Neuronal stem cell (in vitro differentiated cells): ENCODE results near the gene XYLT1.

ENCODE experiments used
- DNase-seq: peaks from one replicate; pipeline ENCODE4 v3.0.0-alpha.2; 2013; ENCODE audit warnings: low spot score
- H2AFZ ChIP-seq: one replicate; pipeline ENCODE4 v1.6.1; 2013; ENCODE audit warnings: mild to moderate bottlenecking, low read length, inconsistent platforms
- H2AK5ac ChIP-seq: 2 replicates; pipeline ENCODE4 v1.6.1; 2013; ENCODE audit warnings: low read depth, mild to moderate bottlenecking, inconsistent platforms, low read length, moderate library complexity, mixed read lengths
- H2BK120ac ChIP-seq: 2 replicates; pipeline ENCODE4 v1.6.1; 2013; ENCODE audit warnings: low read depth, mild to moderate bottlenecking, inconsistent platforms, low read length, moderate library complexity, mixed read lengths
- H2BK12ac ChIP-seq: one replicate; pipeline ENCODE4 v1.6.1; 2013; ENCODE audit warnings: low read length, inconsistent platforms
- H2BK15ac ChIP-seq: 2 replicates; pipeline ENCODE4 v1.6.1; 2013; ENCODE audit warnings: mild to moderate bottlenecking, low read length, inconsistent platforms, mixed read lengths
- H2BK5ac ChIP-seq: one replicate; pipeline ENCODE4 v1.6.1; 2013; ENCODE audit warnings: inconsistent platforms, mild to moderate bottlenecking, low read length, moderate library complexity
- H3K14ac ChIP-seq: one replicate; pipeline ENCODE4 v1.6.1; 2013; ENCODE audit warnings: low read length, inconsistent platforms
- H3K18ac ChIP-seq: 2 replicates; pipeline ENCODE4 v1.6.1; 2013; ENCODE audit warnings: low read length, inconsistent platforms
- H3K23ac ChIP-seq: 2 replicates; pipeline ENCODE4 v1.6.1; 2013; ENCODE audit warnings: low read depth, mild to moderate bottlenecking, mixed read lengths, low read length, inconsistent platforms; ENCODE audit not compliant: poor library complexity
- H3K27ac ChIP-seq: replicated peaks from 3 replicates; pipeline ENCODE4 v1.5.1; 2013; ENCODE audit warnings: low read length, inconsistent platforms
- H3K27me3 ChIP-seq, 3 experiments: 2 replicates each; pipeline ENCODE4 v1.6.1; 2013; ENCODE audit warnings: low read length in 3 of 3, mild to moderate bottlenecking in 2 of 3, inconsistent platforms in 1 of 3, low read depth in 1 of 3, mixed read lengths in 1 of 3, moderate library complexity in 1 of 3; ENCODE audit not compliant: control insufficient read depth in 3 of 3, insufficient read depth in 3 of 3
- H3K36me3 ChIP-seq, 2 donors: replicated peaks in 1 of 2; 2 replicates each; pipeline ENCODE4 v1.6.1; 2013; ENCODE audit warnings: low read length in 2 of 2; ENCODE audit not compliant: control insufficient read depth in 2 of 2, insufficient read depth in 2 of 2
- H3K4ac ChIP-seq: 2 replicates; pipeline ENCODE4 v1.6.1; 2013; ENCODE audit warnings: inconsistent platforms, mild to moderate bottlenecking, low read length, moderate library complexity
- H3K4me1 ChIP-seq, 2 donors: 1 replicate in 1 of 2; 2 replicates in 1 of 2; pipeline ENCODE4 v1.6.1; 2013; ENCODE audit warnings: low read length in 2 of 2, low read depth in 1 of 2; ENCODE audit not compliant: control insufficient read depth in 2 of 2, insufficient read depth in 1 of 2
- H3K4me2 ChIP-seq: one replicate; pipeline ENCODE4 v1.6.1; 2013; ENCODE audit warnings: mild to moderate bottlenecking, low read length, inconsistent platforms; ENCODE audit not compliant: insufficient read depth, poor library complexity, severe bottlenecking
- H3K4me3 ChIP-seq, 2 donors: 2 replicates each; pipeline ENCODE4 v1.5.1; 2013; ENCODE audit warnings: low read length in 2 of 2, mild to moderate bottlenecking in 2 of 2, inconsistent platforms in 1 of 2, moderate library complexity in 1 of 2
- H3K79me1 ChIP-seq: one replicate; pipeline ENCODE4 v1.6.1; 2013; ENCODE audit warnings: low read depth, mild to moderate bottlenecking, inconsistent platforms, low read length, moderate library complexity
- H3K9ac ChIP-seq: one replicate; pipeline ENCODE4 v1.6.1; 2013; ENCODE audit warnings: mild to moderate bottlenecking, low read depth, low read length, inconsistent platforms; ENCODE audit not compliant: poor library complexity
- H3K9me3 ChIP-seq, 2 donors: replicated peaks in 1 of 2; 2 replicates each; pipeline versions ENCODE3 to v1.6.1; 2013; ENCODE audit warnings: low read length in 2 of 2, mild to moderate bottlenecking in 2 of 2, inconsistent platforms in 1 of 2, low read depth in 1 of 2, mixed read lengths in 1 of 2, moderate library complexity in 1 of 2; ENCODE audit not compliant: control insufficient read depth in 2 of 2, insufficient read depth in 1 of 2
- H4K8ac ChIP-seq: one replicate; pipeline ENCODE4 v1.6.1; 2013; ENCODE audit warnings: low read depth, mild to moderate bottlenecking, inconsistent platforms, low read length, moderate library complexity
- H4K91ac ChIP-seq: one replicate; pipeline ENCODE4 v1.6.1; 2013; ENCODE audit warnings: low read length, low read depth, mild to moderate bottlenecking, inconsistent platforms; ENCODE audit not compliant: poor library complexity
- WGBS, 2 donors: extraction: QIAGEN DNeasy Blood & Tissue Kit; methylation state at CpG; one replicate each; pipeline ENCODE4 v1.1.7; 2013; ENCODE audit warnings: missing lambda C conversion rate in 2 of 2, mixed read lengths in 1 of 2; ENCODE audit not compliant: insufficient read length in 2 of 2, insufficient replicate concordance in 1 of 2; ENCODE audit errors: extremely low coverage in 2 of 2; 5-methylcytosine and 5-hydroxymethylcytosine counted together

XYLT1 gene

DNA sequence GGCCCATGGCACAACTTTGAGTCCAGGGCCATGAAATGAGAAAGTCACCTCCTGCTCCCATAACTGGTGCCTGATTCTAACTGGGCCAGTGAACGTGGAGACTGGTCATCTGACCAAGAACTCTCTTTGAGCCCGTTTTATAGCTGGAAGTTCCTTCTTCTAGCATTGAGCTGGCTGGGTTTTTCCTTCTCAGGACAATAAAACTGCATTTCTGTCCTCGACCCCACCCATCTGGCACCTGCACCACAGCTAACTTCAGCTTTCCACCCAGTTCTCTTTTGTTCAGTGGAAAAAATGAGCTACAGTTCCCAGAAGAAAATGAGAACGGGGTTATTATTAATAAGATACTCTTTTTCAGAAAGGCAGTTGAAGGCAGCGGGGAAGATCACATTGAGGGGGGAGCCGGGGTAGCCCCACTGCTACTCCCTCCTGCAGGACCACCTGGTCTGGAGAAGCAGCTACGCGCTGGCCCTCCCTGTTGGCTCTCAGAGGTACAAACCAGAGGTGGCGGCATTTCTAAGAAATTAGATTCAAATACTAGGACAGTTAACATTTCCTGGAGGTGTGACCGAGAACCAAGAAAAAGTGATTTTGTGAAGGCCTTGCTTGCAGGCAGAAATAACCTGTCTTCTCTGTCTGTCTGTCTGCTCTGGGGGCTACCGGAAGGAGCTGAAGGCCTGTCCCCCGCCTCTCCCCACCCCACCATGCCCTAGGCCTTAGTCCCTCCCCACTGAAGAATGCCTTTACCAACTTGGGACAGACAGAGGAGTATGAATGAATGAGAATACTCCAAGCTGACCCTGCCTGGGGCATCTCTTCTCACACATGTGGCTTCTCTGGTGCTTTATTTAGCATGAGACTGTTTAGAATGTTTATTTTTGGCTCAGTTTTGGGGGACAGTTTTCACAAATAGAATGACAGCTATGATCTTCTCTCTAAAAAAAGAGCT, 123.9 kb downstream of the XYLT1 start:
- Histone ChIP-seq H2BK15ac (no peak overlapping the region), H3K36me3 (no peaks in the 10 kb centered on the region), H3K4me1 (no peaks in the 10 kb centered on the region), H3K4me3 (no peak overlapping the region), H4K91ac (no peak overlapping the region), H3K79me1 (no peaks in the 10 kb centered on the region), H3K4ac (no peak overlapping the region), H3K9ac (no peak overlapping the region), H2BK120ac (no peak overlapping the region), H3K27ac (no peak overlapping the region), H2BK12ac (no peak overlapping the region), H2BK5ac (no peak overlapping the region), H4K8ac (no peak overlapping the region), H2AK5ac (no peak overlapping the region), H3K27me3 (no peaks in the 10 kb centered on the region), H3K9me3 (no peaks in the 10 kb centered on the region), H3K4me2 (no peak overlapping the region), H3K23ac (no peak overlapping the region), H3K18ac (peak overlapping the region; percentile 35), H2AFZ (no peak overlapping the region), H3K14ac (no peak overlapping the region)
- no peak for DNase-seq
- no CpG with 5 or more reads among the region's 12 CpGs for WGBS, 2 donors

DNA sequence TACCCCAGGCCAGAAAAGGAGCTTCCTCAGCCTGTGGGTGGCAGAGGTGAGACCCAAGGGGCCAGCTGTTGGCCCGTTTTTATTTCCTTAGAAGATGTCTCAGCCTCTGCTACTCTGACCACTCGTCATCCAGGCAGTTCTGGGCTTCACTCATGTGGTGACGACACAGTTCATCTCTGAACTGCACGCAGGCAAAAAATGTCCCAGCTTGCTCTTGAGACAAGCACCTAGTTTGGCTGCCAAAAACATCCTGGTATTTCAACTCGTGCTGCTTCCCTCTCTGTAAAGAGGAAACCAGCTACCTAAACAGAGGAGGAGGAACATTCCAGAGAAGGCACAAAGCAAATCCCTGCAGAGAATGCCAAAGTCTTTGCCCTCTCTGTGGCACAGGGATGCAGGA, 125.7 kb downstream of the XYLT1 start:
- no peak overlapping the region for H2AK5ac ChIP-seq
- H2BK15ac ChIP-seq = no peak overlapping the region
- DNase-seq = no peak
- no peak overlapping the region for H3K27ac ChIP-seq
- no peak overlapping the region for H4K8ac ChIP-seq
- H2AFZ ChIP-seq = no peak overlapping the region
- H3K4me1 ChIP-seq = no peaks in the 10 kb centered on the region
- no peak overlapping the region for H3K18ac ChIP-seq
- H3K27me3 ChIP-seq = no peaks in the 10 kb centered on the region
- no peak overlapping the region for H3K9ac ChIP-seq
- no peaks in the 10 kb centered on the region for H3K79me1 ChIP-seq
- H3K4ac ChIP-seq = no peak overlapping the region
- peak overlapping the region in 1 of 2 donors; percentile 41 for H3K4me3 ChIP-seq
- H3K9me3 ChIP-seq = no peaks in the 10 kb centered on the region
- no peak overlapping the region for H2BK12ac ChIP-seq
- no peak overlapping the region for H2BK120ac ChIP-seq
- H3K4me2 ChIP-seq = no peak overlapping the region
- H4K91ac ChIP-seq = no peak overlapping the region
- no CpG with 5 or more reads among the region's 5 CpGs for WGBS, 2 donors
- H3K36me3 ChIP-seq = no peaks in the 10 kb centered on the region
- H2BK5ac ChIP-seq = no peak overlapping the region
- H3K14ac ChIP-seq = no peak overlapping the region
- no peak overlapping the region for H3K23ac ChIP-seq

DNA sequence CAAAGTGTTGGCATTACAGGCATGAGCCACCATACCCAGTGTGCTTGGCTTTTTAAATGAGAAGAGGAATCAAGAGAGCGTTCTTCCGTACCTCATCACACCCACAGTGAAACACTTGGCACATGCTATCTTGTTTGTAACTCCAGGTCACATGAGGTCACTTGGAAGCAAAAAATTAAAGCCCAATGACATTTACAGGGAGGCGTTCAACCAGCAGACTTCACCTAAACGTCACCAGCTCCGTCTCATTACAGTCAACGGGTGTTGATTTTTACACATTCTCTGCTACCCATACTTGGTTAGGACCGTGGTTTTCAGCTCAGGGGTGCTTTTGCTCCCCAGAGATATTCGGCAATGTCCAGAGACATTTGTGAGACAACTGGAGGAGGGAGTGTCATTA, 127.0 kb downstream of the XYLT1 start:
- H3K36me3 ChIP-seq = no peaks in the 10 kb centered on the region
- H2BK120ac ChIP-seq = no peak overlapping the region
- no peak overlapping the region for H4K8ac ChIP-seq
- no peak overlapping the region for H3K27ac ChIP-seq
- H3K79me1 ChIP-seq = no peaks in the 10 kb centered on the region
- DNase-seq = no peak
- H3K4me3 ChIP-seq = no peak overlapping the region
- no peak overlapping the region for H3K18ac ChIP-seq
- no peak overlapping the region for H2AK5ac ChIP-seq
- H3K27me3 ChIP-seq = no peaks in the 10 kb centered on the region
- no peaks in the 10 kb centered on the region for H3K4me1 ChIP-seq
- no peak overlapping the region for H3K4ac ChIP-seq
- H3K9me3 ChIP-seq = no peaks in the 10 kb centered on the region
- no peak overlapping the region for H4K91ac ChIP-seq
- no peak overlapping the region for H3K4me2 ChIP-seq
- no peak overlapping the region for H3K9ac ChIP-seq
- H3K14ac ChIP-seq = no peak overlapping the region
- H3K23ac ChIP-seq = no peak overlapping the region
- H2BK15ac ChIP-seq = no peak overlapping the region
- H2BK5ac ChIP-seq = no peak overlapping the region
- H2BK12ac ChIP-seq = no peak overlapping the region
- H2AFZ ChIP-seq = no peak overlapping the region
- WGBS, 2 donors = no CpG with 5 or more reads among the region's 8 CpGs

DNA sequence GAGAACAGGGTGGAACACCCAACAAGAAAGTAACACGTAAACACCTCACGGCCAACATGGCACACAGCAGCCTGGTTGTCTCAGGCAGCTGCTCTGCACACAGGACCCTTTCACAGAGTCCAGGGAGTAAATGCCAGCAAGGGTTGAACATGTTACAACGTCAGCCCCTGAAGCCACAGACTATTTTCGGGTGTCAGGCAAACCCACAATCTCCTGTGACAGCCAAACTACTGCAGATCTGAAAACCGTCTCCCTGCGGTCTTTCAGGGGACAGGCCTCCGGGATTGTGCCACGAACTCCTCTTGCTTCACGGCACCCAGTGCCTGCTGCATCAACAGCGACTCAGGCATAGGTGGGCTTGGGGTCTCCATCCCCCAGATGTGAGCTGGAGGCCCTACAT, 127.7 kb downstream of the XYLT1 start:
- H2BK5ac ChIP-seq = no peak overlapping the region
- no peak overlapping the region for H3K14ac ChIP-seq
- no peak overlapping the region for H4K91ac ChIP-seq
- H3K36me3 ChIP-seq = no peaks in the 10 kb centered on the region
- H3K4me3 ChIP-seq = no peak overlapping the region
- H3K79me1 ChIP-seq = no peaks in the 10 kb centered on the region
- H3K27ac ChIP-seq = no peak overlapping the region
- no peak overlapping the region for H2AFZ ChIP-seq
- peak overlapping the region; percentile 11 for H3K18ac ChIP-seq
- H2BK15ac ChIP-seq = no peak overlapping the region
- no peak overlapping the region for H3K4me2 ChIP-seq
- H2BK120ac ChIP-seq = no peak overlapping the region
- no peak overlapping the region for H2BK12ac ChIP-seq
- no peak overlapping the region for H2AK5ac ChIP-seq
- H3K27me3 ChIP-seq = no peaks in the 10 kb centered on the region
- H3K23ac ChIP-seq = no peak overlapping the region
- H3K9ac ChIP-seq = no peak overlapping the region
- no peaks in the 10 kb centered on the region for H3K4me1 ChIP-seq
- WGBS, 2 donors = no CpG with 5 or more reads among the region's 10 CpGs
- H3K4ac ChIP-seq = no peak overlapping the region
- H3K9me3 ChIP-seq = no peaks in the 10 kb centered on the region
- no peak for DNase-seq
- no peak overlapping the region for H4K8ac ChIP-seq
